GM21423 (cell line): ENCODE results near the gene CEP89.
"Not testable (repeated sequence)": the region's sequence is repeated elsewhere in the genome, so short reads cannot be mapped to it uniquely, and the experiment has no call there.

Source experiments
- ATAC-seq: cut with Tn5 transposase; IDR thresholded peaks from one replicate; pipeline ENCODE4 v1.9.1; 2021; ENCODE audit warnings: mild to moderate bottlenecking, moderate library complexity; ENCODE audit not compliant: unreplicated experiment

Gene CEP89

DNA sequence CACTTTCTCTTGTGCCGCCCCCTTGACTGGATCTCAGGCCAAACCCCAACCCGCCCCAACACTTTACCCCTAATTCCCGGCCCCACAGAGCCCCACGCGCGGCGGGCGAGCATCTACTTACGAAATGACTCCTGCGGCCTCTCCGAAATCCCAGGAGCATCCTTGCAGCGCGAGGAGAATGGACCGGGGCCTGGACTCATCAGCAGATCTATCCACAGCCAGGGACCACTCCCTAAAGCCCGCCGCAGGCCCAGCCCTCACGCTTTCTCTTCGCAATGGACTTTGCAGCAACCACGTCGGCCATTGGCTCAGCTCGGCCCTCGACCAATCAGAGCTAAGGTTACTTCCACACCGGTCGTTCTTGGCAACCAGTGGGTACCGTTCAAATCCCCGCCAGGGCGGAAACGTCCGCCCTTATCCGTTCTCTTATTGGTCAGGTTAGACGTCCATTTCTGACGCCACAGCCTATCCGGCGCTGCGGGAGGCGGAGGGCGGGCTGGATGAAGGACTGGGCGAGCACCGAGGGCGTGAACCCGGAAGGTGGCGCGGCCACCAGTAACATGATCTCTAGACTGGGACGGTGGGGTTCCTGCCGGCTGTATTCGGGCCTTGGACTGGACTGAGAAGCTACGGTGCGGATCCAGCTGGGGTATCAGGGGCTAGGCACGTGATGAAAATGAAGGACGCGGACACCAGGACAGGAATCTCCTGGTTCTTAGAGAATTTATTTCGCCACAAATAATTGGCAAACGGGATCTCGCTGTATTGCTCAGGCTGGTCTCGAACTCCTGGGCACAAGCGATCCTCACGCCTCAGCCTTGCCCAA is at the start of gene CEP89, which contains the start of gene FAAP24:
CEP89 (minus strand) TSS at position 244 of the 826 bp plus-strand sequence; CDS start at position 160, 84 bp downstream.
FAAP24 (plus strand) TSS at position 528 of the 826 bp plus-strand sequence. CDS start 955 bp downstream, outside the sequence.
- ATAC-seq: peak; percentile 98

DNA sequence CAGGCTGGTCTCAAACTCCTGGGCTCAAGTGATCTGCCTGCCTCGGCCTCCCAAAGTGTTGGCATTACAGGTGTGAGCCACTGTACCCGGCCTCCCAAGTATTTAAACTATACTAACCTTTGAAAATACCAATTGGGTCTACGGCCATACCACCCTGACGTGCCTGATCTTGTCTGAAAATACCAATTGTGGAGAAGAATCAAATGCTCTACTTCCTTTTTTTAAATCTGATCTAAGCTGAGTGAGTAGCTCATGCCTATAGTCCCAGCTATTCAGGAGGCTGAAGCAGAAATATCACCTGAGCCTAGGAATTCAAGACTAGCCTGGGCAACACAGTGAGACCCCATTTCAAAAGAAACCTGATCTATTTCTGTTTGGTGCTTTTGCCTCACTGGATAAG is 39.1 kb upstream of the CEP89 start:
- not testable (repeated sequence) for ATAC-seq

DNA sequence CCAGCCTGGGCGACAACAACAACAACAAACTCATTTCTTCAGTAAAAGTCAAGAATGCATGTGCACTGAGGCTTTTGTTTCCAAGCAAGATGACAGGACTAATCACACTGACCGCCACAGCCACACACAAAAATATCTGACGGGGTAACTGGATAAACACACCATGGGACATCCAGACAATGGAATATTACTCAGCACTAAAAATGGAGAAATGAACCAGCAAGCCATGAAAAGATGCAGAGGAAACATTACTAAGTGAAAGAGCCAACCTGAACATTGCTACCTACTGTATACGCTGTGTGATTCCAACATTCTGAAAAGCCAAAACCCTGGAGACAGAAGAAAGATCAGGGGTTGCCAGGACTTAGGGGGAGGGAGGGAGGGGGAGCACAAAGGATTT is 37.0 kb upstream of the CEP89 start:
- ATAC-seq: no peak

DNA sequence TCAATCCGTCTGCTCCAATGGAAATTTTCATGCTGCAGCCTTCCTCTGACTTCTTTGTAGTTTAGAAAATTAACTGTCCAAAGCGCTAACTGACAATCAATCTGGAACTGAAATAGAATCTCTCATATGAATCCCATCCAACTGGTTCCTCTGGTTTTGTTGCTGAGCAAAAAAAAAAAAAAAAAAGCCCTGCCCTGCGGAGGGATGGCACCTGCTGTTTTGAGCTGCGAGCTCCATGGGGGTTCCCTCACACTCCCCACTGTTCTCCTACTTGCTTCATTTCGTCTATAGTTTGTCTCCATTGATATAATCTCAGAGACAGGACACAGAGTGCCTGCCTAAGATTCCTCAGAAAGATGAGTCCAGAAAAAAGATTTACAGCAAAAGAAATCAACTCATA is 33.7 kb upstream of the CEP89 start:
- ATAC-seq: no peak

DNA sequence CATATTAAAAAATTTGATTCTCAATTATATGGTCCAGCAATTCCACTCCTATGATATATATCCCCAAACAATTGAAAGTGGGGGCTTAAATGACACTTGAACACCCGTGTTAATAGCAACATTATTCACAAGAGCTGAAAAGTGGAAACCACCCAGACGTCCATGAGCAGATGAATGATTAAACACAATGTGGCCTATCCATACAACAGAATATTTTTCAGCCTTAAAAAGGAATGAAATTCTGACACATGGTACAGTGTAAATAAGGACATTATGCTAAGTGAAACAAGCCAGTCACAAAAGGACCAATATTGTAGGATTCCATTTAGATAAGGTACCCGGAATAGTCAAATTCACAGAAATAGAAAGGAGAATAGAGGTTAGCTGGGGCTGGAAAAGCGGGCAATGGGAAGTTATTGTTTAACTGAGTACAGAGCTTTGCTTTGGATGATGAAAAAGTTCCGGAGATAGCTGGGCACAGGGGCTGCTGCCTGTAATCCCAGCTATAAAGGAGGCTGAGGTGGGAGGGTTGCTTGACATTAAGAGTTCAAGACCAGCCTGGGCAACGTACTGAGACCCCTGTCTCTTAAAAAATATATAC is 31.8 kb upstream of the CEP89 start:
- not testable (repeated sequence) for ATAC-seq

DNA sequence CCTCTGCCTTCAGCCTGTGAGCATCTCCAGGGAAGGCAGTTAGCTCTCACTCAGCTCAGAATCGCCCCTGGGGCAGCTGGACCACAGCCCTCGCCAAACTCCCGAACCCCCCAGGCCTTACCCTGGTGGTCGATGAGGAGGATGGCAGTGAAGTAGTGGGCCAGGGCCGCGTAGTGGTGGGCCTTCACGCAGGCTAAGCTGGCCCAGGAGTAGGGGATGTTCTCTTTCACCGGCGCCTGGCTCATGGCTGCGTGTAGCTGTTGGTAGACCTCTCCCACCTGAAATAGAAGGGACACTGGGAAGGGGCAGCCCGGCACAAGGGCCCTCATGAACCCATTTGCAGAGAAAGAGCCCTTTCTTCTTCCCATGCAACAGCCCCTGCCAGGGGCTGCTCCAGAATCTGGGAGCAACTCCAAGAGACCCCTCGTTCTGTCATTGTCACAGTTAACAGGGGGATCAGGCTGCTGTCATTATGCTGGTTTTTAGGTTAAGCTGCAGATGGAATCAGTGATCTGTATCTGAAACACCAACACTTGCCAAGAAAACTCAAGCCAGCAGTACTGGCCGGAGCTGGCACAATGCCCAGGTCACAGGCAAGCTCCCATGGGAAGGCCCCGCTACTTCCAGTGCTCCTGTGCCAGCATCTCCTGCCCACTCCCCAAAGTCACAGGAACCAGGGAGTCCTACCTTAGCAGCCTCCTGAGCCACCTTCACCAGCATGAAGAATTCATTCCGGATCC is 30.5 kb upstream of the CEP89 start:
- ATAC-seq: not testable (repeated sequence)

DNA sequence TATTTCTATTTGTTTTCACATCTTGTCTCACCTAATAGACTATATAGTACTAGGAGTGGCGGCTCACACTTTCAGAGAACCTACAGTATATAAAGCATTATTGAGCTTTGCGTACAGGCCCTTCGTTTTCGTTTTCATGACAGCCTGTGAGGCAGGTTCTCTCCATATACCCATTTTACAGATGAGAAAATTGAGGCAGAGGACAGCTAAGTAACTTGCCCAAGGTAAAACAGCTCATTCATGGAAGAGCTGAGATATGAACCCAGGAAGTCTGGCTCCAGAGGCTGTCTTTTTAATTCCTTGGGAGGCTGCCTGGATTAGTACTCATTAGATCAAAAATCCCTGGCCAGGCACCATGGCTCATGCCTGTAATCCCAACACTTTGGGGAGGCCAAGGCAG is 29.2 kb upstream of the CEP89 start:
- ATAC-seq: no peak

DNA sequence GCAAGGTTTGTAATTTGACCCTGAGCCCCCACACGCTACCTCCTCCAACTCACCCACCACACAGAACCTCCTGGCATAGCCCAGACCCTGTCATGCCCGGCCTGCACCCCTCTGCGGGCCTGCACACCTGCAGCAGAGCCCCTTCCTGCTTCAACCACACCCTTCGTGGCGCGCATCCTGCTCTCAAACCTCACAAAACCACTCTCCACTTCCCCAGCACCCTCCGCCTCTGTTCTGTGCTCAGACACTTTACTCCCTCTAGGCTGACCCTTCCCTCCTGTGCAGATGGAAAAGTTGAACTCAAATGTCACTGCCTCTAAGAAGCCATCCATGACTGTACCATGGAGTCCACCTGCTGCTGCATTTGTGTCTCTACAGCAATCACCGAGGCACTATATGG is 28.8 kb upstream of the CEP89 start:
- ATAC-seq: no peak

DNA sequence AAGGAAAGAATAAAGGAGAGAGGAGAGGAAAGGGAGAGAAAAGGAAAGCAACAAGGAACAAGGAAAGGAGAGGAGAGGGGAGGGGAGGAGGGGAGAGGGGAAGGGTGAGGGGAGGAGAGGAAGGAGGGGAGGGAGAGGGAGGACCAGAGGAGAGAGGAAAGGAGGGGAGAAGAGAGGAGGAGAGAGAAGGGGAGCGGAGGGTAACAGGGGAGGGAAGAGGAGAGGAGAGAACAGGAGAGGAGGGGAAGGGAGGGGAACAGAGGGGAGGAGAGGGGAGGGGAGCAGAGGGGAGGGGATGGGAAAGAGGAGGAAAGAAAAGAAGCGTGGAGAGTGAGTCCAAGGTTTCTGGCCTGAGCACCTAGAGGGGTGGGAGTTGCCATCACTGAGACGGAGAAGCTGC is 27.0 kb upstream of the CEP89 start:
- no peak for ATAC-seq

DNA sequence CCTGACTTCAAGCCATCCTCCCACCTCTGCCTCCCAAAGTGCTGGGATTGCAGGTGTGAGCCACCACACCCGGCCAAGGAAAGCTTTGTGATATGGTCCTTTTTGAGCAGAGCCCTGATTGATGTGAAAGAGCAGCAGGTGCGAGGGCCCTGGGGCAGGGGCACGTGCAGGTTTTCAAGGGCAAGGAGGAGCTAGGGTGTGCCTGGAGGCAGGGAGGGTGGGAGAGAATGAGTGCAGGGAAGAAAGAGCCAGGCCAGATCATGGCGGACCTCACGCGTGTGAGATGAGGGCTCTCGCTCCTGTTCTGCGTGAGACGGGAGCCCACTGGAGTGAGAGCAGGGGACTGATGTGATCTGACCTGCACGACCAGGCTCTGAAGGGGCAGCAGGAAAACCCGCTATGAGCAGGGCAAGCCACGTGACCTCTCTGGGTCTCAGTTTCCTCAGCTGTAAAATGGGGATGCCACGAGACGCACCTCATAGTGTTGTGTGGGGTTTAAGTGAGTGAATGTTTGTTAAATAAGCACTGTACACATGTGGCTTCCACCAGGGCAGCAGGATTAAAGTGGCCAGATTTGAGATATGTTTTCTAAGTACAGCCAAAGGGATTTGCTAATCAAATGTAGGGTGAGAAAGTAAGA is 26.1 kb upstream of the CEP89 start:
- ATAC-seq: no peak

DNA sequence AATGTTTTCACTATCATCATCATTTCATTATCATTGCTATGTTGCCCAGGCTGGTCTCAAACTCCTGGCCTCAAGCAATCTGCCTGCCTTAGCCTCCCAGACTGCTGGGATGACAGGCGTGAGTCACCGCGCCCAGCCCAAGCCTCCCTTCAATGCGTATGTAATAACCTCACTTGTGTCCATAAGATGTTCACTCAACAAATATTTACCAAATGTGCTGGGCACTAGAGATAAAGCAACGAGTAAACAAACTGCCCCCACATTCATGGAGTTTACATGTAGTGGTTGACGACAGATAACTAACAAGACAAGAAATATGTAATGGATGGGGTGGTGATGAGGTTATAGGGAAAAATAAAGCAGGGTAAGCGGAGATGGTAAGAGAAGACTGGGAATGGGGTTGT is 25.3 kb upstream of the CEP89 start:
- ATAC-seq: not testable (repeated sequence)

DNA sequence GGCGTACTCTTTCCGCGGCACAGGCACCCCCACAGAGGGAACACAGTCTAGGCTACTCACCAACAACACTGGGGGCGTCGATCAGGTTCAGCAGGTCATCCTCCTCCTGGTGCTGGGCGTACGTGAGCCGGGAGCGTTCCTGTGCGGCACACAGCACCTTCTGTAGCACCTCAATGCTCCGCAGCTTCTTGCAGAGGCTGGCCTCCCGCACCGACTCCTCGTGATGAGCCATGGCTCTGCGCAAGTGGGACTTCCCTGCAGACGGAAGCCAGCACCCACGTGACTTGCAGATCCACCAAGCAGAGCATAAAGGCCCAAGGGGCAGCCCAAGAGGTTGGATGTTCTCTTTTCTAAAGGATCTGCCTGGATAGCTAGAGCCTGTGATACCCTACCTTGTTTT is 24.2 kb upstream of the CEP89 start:
- not testable (repeated sequence) for ATAC-seq

DNA sequence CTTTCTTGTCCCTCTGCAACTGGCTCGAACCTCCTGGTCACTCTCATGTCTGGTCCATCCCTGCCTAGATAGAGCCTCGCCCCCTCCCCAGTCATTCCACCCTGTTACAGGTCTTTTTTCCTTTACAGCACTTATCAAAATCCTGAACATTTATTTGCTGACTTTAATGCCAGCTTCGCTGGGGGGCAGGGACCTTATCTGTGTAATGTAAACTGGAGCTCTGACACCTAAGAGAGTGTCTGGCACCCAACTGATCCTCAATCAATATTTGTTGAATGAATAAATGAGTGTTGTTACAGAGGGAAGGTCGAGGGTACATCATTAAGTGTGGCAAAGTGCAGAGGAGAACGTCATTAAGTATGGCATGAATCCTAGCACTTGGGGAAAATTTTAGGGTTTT is 17.0 kb upstream of the CEP89 start:
- no peak for ATAC-seq

DNA sequence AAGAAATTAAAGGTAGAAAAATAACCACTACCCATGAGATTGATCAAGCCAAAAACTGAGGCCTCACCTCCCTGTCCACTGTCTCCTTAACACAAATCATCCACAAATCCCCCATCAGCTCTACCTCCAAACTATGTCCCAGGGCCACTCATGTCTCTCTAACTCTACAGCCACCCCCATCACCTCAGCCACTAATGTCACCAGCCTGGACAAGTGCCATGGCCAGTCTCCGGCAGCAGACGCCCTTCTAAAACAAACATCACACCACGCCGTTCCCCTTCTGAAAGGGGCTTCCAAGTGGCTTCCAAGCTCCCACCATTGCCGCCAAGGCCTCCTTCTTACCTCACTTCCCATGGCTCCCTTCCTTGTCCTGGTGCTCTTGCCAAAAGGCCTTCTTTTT is 16.5 kb upstream of the CEP89 start:
- not testable (repeated sequence) for ATAC-seq

DNA sequence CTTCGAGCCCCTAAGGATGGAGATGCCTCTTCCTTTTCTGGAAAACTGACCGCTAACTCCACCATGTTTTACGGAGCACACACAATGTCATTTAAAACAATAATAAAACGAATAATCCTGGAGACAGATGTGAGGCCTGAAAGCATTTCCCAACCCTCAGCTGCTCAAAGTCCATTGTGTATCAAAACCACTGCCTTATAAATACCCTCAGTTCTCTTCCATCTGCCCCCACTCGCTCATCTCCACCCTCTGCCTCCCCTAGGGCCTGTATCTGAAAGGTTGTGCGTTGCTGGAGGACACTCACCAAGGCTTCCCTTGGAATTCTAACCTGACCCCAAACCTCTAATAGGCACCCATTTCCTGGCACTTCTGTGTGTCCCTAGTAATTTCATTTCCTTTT is 10.7 kb upstream of the CEP89 start:
- ATAC-seq: not testable (repeated sequence)

DNA sequence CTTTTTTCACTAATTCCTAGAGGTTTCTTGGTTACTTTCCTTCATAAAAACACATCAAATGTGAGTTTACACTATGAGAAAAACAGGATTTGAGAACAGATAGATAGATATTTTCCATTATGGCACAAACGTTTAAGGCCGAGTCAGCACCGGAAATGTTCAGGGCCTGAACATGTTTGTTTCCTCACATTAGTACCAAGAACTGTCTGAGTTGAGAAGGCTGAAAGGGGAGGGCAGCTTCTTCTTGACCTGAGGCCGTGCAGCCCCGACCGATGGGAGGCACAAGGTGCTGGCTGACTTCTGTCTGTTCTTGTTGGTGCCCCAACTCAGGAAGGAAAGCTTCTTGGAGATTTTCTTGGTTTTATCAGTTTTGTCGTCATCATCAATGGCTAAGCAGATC is 8.0 kb upstream of the CEP89 start:
- ATAC-seq: not testable (repeated sequence)

DNA sequence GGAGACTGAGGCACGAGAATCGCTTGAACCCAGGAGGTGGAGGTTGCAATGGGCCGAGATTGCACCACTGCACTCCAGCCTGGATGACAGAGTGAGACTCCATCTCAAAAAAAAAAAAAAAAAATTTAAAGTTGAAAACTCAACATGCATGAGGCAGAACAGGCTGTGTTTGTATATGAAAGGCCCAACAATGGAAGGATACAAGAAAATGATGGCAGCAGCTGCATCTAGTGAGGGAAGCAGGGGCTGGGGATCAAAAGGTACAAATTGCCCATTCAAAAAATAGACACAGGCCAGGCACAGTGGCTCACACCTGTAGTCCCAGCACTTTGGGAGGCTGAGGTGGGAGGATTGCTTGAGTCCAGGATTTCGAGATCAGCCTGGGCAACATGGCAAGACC is 6.1 kb upstream of the CEP89 start:
- ATAC-seq: not testable (repeated sequence)

DNA sequence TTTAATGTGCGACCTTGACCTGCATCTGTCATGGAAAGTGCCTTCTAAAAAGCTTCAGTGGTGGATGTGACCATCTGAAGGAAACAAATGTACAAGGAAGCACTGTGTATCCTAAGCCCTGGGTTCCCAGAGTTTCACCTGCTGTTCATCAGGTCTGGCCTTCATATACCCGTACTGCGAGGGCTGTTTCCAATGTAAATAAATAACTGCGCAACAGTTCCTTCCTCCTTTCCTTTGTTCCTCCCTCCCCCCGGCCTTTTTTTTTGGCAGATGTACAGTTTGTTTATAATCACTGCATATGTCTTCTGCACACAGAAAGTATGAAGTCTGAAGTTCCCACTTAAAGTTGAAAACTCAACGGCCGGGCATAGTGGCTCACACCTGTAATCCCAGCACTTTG is 5.5 kb upstream of the CEP89 start:
- ATAC-seq: no peak

DNA sequence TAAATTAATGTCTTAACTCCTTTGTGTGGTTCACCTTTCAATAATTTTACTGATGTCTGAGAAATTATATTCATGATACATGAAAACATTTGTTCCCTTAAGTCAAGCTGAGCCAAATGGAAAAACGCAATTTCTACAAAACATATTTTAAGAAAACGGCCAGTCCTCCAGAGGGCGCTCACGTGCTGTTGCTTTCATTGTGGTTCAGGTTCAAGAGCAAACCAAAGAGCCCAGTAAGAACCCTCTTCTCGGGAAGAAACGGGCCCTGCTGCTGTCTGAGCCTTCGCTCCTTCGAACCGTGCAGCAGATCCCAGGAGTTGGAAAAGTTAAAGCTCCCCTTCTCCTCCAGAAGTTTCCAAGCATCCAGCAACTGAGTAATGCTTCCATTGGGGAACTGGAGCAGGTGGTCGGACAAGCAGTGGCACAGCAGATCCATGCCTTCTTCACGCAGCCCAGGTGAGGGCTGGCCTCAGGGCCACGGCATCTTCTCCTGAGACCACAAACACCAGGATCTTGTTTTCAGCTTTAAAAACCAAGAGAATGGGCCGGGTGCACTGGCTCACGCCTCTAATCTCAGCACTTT is 4.6 kb upstream of the CEP89 start:
- ATAC-seq: no peak

DNA sequence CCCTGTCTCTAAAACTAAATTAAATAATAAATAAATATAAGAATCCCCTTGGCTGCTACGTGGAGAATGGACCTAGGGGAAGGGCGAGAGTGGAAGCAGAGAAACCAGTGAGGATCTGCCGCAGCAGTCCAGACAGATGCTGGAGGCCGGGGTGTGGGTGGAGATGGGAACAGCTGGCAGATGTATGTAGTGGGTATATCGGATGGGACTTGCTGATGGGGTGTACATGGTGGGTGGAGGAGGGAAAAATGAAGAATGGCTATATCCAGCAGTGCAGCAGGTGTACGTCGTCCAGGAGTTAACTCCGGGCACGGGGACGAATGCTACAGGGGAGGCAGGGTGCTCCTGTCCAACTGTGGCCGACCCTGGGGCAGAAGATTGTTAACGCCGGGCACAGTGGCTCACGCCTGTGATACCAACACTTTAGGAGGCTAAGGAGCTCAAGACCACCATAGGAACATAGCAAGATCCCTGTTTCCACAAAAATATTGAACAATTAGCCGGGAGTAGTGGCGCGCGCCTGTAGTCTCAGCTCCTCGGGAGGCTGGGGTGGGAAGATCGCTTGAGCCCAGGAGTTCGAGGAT is 654 bp downstream of the CEP89 start:
- ATAC-seq: no peak
